HT1080 (cell line): ENCODE data around the gene IL1RAPL1. TPM values are rescaled to one million over a fixed set of nuclear protein-coding genes. Genes with fewer than 3 reads are reported as not detected.
A peak's percentile ranks its signal among the peaks of the same experiment; 100 is the strongest.
"Not testable (repeated sequence)": the region's sequence is repeated elsewhere in the genome, so short reads cannot be mapped to it uniquely, and the experiment has no call there.

Source experiments
- DNase-seq: peaks from one replicate; pipeline ENCODE4 v3.0.0-alpha.2; 2015; ENCODE audit warnings: low read depth
- total RNA-seq: library from RNA; depleted of rRNA; stranded (reverse); fragments of >200 nt; shearing (Covaris generic); gene quantifications from 2 replicates; pipeline ENCODE4 v1.2.3, GENCODE V29; 2014

The IL1RAPL1 gene
- total RNA-seq, 1 experiment from 2014 or later = 2.5 TPM

DNA sequence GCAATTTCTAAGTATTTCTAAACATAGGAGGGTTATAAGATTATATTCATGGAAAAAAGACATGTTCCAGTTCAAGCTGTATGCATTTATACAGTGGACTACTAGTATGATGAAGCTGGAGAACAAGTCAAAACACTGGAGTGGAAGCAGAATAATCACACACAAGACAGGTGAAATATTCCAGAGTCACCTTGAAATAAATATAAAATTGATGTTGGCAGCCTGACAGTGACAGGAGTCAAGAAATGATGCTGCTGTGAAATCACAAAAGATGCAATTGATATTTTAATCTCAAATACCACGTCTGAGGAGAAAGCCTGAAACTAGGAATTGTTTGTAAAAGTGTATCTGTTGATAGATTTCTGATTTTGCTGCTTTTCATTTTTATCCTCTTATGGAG is 667.3 kb downstream of the IL1RAPL1 start:
- no peak for DNase-seq

DNA sequence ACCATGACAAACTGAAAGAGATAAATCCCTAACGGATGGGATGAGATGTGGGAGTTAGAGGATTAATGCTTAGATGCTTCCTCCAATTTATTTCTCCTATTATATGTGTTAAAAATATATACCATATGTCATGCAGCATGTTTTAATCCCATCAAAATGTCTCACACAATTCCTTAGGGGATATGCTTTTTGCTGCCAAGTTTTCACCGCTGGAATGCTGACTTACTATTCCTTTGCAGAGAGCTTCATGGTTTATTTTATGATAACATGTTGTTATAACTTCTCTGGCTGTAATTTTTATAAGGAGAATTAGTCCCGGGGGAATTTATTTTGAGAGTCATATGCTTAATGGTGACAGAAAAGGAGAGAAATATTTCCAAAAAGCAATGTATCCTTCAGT is 670.3 kb downstream of the IL1RAPL1 start:
- DNase-seq = no peak

DNA sequence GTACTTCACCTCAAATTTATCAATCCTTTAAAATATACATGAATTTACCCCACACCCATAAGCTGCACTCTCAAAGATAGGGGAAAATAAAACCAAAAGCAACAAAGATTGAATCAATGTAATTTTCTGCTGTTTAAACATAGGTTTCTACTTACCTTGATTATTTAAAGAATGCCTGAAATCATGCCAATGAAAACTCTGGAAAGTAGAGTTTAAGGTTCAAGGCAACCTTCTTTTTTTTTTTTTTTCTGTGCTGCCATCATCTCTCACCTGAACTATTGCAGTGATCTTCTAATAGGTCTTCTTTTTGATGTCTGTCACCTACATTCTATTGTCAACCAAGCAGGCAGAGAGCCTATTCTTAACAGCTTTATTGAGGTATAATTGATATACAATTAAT is 682.1 kb downstream of the IL1RAPL1 start:
- DNase-seq = no peak

DNA sequence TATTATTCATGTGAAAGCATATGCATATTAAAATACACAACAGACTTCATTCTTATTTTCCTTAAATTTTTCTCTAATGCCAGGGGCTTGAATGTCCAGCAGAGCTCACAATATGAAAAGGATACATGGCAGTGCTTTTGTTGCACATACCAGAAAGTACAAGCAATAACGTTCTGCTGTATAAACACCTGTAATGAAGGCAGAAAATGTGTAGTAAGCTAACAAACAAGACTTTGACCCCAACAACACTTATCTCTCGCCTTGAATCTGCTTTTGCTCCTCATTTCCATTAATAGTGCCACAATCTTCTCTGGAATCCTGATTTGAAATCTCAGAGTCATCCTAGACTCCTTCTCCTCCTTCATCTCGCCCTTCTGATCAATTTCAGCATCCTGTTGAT is 687.3 kb downstream of the IL1RAPL1 start:
- no peak for DNase-seq

DNA sequence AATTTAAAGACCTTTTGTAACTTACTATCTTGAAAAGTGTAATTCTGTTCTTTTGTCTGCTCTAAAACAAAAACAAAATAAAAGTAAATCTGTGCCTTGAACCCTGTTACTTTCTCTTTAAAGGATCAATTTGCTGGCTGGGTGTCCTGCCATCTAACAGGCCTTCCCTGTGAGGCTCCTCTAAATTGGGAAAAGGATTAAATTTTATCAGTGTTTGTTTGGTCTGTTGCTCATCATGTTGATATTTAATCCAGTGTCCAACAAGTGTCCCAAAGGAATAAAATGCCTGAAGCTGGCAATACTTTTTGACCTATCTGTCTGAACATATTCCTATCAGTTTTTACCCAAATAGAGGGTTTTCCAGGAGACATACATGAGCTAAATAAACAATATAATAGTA is 688.7 kb downstream of the IL1RAPL1 start:
- no peak for DNase-seq

DNA sequence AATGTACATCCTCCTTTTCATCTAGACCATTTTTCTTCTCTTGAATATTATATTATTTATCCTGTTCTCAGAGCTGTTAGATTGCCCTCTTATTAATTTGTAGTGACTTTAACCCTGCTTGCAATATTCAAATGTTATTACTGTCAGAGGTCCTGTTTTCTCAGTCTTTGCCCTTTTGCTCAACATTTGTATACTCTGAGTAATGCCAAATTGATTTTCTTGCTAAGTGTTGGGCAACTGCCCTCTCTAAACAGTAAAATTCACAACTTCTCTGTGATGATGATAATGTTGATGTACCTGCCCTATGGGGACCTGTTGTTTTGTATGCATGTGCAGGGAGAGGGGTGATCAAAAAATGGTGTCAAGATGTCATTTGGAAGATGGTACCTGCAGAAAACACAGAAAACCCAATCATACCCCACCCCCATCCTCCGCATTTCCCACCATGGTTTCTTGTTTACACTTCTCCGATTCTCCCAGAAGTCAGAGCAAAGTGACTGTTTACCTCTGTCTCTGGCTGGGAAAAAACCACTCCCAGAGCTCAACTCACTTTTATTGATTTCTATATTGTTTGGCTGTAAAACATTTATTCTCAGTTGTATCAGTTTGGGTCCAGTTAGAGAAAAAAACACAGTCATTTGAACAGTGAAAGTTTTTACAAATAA is 694.0 kb downstream of the IL1RAPL1 start:
- no peak for DNase-seq

DNA sequence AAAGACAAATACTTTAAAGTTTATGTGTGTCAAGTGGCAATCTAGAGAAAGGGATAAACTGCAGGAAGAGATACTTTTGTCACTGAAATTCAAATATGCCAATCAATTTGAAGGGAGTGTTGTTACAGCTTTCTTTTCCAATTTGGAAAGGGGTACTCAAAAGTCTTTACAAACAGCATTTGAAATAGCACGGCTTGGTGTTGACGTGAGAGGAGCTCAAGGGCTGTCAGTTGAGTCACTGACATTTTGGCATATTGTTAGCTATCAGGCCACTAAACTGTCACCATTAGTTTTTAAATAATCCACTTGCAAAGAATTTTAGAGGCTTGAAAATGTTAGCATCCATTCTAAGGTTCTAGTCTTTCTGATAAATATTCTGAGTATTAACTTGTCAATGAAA is 698.4 kb downstream of the IL1RAPL1 start:
- DNase-seq = no peak

DNA sequence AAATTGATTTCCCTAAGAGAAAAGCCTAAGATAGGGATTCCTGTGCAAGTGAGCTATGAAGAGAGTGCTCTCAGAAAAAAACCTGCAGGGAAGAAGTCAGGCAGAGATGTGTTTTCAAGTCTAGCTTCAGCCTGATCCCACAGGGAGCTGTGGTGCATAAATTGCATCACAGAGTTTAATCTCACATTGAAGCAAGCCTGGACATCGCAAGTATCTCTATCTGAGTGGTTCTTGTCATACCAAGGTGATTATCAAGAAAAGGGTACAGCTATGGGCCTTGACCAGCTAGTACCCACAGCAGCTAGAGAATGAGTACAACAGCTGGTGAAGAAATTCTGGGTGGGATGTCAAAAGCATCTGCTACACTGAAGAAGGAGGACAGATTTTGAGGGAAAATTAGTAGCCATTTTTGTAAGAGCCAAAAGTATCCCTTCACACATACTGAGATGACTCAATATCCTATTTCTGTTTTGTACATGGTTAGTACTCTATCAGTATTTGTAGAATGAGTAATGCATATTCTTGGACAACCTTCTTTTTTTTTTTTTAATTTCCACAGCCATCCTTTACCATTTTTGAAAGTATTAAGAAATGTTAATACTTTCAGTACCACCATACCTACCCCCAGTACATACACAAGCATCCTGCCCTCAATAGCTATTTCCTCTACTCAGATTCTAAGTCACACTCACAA is 708.9 kb downstream of the IL1RAPL1 start:
- DNase-seq = peak; percentile 28

DNA sequence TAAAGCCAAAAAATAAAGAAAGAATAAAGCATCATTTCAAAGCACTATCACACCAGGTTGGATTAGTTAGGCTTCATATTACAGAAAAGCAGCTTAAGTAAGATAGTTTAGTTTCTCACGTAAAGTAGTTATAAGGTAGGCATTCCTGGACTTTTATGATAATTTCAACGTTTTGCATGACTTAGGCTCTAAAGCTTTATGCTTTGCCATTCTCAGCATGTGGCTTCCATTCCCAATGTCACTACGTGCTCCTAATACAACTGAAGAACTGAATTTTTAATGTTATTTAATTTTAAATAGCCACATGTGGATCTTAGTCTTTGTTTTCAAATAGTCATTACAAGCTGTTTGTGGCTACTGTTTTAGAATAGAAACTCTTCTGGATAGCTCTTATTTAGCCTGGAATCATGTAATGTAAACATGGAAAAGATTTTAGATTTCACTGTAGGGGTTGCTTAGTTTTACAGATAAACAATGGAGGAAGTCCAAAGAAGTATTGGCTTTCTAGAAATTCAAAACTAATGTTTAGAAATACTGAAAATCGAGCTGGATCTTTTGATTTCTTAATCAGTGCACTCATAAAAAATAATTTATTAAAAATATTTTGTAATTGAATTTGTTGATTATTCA is 710.0 kb downstream of the IL1RAPL1 start:
- no peak for DNase-seq

DNA sequence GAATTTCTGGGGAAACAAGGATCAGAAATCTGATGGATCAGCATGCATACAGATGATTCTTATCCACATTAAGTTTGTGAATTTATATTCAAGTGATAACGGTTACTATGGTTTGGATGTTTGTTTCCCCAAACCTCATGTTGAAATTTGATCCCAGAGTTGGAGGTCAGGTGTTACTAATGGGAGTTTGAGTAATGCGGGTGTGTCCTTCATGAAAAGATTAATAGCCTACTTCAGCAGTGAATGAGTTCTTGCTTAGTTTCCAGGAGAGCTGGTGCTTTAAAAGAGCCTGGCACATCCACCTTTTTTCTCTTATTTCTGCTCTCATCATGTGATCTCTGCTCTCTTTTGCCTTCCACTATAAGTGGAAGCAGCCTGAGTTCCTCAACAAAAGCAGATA is 712.4 kb downstream of the IL1RAPL1 start:
- DNase-seq = peak; percentile 28

DNA sequence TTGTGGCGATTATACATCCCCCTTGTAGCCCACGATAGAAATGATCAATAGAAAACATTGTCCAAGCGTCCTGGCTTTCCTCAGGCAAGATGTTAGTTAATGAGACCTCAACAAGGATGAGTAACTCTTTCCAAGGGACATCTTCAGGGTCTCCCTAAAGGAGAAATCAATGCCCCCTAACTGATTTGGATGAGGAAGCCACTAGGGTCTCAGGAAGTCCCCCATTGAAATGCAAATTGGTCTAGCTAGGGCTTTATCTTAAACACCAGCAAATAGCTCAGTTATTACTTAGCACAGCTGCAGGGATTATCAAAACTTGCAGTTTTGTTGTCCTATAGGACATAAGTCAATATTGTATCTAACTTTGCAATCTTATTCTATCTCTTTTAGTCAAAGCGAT is 721.5 kb downstream of the IL1RAPL1 start:
- no peak for DNase-seq

DNA sequence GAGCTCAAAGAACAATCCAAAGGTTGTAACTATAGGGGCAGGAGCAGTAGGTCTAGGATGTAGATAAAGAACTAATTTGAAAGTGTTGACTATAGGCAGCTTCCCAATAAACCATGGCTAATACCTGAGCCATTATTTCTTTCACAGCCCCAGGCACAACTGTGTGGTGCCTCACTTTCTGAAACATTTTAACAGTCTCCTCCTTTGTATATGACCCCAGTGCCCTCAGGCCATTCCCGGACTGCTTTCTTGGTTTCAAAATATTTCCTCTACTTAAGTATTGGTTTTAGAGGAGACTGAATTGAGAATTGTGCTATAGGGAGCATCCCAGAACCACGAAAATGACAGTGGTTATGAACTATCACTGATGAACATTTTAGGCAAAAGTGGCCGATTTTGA is 728.7 kb downstream of the IL1RAPL1 start:
- no peak for DNase-seq

DNA sequence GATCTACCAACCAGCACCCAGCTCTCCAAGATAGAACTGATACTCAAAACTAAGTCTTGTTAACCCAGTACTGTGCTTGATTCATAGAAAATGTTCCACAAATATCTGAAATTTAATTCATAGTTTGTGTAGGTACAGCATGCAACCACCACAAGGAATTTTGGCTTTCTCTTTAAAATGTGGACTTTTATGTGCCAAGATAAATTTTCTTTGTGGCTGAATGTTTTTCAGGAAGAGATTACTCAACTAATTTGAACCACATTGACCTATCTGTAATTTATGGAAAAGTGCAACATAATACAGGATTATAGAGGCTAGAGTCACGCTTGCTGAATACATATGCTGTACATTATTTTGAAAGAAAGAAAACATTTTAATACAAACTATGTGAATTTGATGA is 730.8 kb downstream of the IL1RAPL1 start:
- DNase-seq = no peak

DNA sequence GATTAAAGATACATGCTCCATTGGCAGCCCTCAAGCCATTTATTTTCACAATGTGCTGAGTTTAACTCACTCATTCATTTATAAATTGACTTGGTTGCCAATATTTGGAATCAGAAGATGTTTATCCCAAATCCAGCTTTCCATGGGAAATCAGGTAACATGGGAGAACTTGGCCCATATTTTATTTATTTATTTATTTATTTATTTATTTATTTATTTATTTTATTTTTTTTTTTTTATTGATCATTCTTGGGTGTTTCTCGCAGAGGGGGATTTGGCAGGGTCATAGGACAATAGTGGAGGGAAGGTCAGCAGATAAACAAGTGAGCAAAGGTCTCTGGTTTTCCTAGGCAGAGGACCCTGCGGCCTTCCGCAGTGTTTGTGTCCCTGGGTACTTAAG is 745.2 kb downstream of the IL1RAPL1 start:
- DNase-seq = not testable (repeated sequence)

DNA sequence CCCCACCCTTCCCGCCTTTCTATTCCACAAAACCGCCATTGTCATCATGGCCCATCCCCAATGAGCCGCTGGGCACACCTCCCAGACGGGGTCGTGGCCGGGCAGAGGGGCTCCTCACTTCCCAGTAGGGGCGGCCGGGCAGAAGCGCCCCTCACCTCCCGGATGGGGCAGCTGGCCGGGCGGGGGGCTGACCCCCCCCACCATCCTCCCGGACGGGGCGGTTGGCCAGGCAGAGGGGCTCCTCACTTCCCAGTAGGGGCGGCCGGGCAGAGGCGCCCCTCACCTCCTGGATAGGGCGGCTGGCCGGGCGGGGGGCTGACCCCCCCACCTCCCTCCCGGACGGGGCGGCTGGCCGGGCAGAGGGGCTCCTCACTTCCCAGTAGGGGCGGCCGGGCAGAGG is 745.8 kb downstream of the IL1RAPL1 start:
- not testable (repeated sequence) for DNase-seq

DNA sequence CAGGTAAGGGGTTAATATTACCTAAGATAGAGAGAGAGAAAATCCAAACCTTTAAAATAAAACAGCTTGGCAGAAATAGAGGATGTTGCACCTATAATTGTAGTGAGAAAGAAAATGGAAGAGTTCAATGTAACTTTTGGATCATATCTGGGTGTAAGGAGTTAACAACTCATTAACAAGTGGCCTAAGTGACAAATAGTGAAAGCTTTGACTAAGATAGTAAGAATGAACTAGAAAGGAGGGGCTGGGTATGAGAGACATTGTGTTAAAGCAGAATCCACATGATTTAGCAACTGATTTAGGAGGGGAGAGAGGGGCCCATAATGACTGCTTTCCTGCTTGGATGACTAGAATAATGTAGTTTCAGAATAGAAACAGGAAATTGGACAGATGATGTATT is 761.0 kb downstream of the IL1RAPL1 start:
- no peak for DNase-seq

DNA sequence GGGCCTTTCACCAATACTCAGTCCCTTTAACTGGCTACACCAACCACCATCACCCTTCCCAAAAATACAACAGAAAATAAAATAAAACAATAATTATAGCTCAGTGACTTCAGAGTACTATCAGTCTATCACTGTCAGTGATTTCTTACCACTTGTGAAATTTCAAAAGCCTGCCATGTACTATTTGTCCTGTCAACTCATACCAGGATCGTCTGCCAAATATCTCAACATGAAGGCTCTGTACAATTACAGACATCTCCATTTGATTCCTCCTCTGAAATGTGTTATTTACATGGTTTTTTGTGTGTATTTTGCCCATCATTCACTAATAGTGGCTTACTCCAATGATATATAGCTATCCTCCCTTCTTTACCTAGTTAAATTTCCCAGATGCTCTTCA is 772.0 kb downstream of the IL1RAPL1 start:
- no peak for DNase-seq

DNA sequence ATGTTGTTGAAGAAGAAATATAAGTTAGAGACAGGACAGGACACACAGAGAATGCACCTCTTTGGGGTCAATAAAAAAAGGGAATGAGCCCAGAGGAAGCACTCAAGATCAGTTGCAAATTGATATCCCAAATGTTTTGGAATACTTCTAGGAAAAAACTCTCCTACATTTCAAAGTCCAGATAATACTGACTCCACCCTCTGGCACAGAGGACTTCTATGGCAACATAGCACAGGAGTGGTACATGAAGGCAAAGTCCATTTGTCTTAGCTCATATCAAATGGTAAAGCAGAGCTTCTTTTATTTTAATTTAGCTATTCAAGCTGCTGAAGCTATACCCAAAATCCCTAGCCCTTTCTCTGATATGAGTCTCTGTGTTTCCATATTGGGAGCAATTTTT is 787.5 kb downstream of the IL1RAPL1 start:
- not testable (repeated sequence) for DNase-seq

DNA sequence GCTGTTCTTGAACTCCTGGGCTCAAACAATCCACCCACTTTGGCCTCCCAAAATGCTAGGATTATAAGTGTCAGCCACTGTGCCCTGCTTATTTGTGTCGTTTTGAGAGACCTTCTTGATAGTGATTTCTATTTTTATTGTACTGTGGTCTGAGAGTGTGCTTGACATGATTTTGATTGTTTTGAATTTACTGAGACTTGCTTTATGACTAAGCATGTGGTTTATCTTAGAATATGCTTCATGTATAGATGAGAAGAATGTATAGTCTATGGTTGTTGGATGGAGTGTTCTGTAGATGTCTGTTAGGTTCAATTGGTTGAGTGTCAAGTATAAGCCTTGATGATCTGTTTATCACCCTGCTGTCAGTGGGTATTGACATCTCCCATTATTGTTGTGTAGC is 789.3 kb downstream of the IL1RAPL1 start:
- DNase-seq = no peak

DNA sequence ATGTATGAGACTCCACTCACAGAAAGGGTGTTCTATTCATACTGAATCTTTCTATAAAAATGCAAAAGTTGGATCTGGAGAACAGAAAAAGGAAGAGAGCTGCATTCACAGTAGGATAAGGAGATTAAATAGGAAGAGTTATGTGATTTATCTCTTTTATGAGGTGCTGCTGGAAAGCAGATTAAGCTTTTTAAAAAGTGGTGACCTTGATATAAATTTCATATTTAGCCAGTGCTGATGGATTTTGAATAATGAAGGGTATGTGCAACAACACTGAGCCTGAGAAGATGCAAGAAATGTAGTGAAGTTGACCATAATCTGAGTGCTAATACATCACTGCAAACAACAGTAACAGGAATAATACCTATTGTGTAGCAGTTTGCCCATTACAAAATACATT is 795.6 kb downstream of the IL1RAPL1 start:
- no peak for DNase-seq

DNA sequence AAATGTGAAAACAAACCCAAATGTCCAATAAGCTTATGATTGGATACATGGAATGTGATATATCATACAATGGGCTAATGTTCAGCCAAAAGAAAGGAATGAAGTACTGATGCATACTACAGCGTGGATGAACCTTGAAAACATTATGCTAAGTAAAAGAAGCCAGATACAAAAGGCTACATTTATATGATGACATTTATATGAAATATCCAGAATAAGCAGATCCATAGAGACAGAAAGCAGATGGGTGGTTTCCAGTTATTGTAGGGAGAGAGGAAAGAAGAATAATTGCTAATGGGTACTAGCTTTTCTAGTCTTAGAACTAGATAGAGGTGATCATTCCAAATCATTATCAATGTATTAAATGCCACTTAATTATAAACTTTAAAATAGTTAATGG is 801.3 kb downstream of the IL1RAPL1 start:
- no peak for DNase-seq

DNA sequence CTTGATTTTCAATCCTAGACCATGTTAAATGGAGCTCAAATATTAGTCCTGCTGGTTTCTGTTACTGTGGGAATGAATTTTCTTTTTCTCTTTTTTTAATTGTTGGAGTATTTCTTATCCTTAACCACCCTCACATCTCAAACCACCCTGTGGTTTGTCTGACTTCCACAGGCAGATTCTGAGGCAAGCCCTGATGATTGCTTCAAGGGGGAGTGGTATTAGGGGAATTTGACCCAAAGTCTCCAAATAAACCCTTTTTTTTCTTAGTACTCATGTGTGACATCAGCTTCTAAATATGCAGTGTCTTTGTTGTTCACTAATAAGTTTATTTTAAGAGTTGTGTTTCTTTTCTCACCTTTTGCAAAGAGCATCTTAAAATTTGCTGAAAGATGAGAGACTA is 810.3 kb downstream of the IL1RAPL1 start:
- DNase-seq = peak; percentile 7

DNA sequence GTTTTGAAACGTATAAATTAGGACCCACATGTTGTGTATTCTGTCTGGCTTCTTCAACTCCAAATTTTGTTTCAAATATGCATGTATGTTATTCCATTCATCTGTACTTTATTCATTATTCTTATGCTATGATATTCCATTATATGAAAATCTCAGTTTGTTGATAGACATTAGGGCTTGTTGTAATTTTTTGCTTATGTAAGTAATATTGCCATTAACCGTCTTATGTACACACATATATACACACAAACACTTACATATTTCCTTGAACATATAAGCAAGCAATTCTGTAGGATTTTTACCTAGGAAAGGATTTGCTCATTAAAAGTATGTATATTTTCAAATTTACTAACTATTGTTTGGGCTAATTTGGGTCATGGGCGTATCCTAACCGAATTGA is 820.1 kb downstream of the IL1RAPL1 start:
- DNase-seq = no peak
